Measurements from ENCODE around the gene PRKD2.

The PRKD2 gene

DNA sequence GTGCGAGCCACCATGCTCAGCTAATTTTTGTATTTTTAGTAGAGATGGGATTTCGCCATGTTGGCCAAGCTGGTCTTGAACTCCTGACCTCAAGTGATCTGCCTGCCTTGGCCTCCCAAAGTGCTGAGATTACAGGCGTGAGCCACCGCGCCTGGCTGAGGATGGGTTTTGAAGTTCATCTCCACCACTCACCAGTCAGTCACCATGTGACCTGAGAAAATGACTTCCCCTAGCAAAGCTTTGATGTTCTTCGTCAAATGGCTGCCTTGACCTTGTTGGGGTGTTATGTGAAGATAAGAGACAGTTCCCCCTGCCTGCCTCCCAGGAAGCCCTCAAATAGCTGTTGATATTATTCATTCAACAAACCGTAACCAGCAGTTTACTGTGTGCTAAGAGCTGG is 87.9 kb downstream of the PRKD2 start:
- peak; percentile 63 for DNase-seq

DNA sequence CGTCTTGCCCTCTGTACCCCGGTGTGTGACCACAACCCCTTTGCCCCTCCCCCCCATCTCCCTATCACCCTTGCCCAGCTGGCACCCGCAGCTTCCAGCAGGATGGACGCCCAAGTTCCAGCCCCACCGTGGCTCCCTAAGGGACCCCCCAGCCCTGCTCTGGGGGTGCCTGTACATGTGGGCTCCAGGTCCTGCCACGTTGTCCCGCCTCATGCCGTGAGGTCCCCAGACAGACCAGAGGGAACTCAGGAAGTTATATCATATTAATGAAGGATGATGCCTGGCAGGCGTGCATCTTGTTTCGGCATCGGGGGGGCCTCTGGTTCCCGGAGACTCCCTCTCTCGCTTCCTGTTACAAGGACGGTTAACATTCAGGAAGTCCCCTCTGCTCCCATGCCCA is 90.5 kb downstream of the PRKD2 start:
- no peak for DNase-seq

DNA sequence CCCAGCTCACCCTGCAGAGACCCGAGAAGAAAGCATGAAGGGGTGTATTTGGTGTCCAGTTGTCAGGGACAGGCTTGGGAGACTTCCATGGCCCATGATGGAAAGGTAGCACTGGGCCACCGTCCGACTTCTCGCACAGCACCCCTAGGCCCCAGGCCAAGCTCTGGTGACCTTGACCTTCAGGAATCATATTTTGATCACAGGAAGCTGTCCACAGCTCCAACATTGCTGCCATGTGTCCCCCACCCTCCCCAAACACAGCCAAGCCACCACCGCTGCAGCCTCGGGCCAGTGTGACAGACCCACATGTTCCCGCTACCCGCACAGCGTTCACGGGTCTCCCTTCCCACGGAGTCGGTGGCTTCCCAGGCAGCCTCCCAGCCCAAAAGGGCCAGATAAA is 91.2 kb downstream of the PRKD2 start:
- DNase-seq: no peak

DNA sequence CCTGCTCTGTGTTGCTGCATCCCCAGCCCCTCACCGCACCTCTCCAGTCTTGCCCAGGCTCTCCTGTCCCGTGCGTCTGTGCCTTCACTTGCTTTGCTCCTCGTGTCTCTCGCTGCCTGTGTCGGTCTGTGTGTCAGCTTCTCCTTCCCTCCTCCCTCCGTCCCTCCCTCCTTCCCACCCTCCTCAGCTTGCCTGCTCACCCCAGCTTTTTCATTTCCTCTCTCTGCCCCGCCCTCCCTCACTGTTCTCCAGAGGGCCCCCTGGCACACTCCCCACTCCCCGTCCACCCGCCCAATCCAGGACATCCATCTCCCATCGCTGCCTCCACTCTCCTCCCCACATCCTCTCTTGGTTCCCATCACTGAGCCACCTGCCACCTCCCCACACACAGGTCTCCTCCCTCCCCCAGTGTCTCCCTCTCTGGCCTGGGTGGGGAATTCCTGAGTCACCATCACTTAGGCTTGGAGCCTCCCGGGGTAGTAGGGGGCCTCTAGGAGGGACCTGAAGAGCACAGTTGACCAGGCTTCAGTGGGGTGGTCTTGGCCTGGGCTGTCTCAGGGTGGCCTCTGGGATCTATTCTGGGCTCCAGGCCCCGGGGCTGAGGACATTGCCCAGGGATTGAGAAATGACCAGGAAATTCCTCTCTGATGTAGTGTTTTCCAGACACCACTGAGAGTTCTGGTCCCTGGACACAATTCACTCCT is 91.8 kb downstream of the PRKD2 start, which contains the start of gene PTGIR:
Gene PTGIR, minus strand, starts transcription at position 132 of the 704 bp plus-strand sequence. CDS start 864 bp downstream, outside the sequence.
- no peak for DNase-seq
